Peyer's patch (tissue), 4 donors: ENCODE measurements around the gene CAMSAP3.
A peak's percentile ranks its signal among the peaks of the same experiment; 100 is the strongest.

Experiments used
- POLR2A ChIP-seq, 2 donors: fragments of 450-650 bp; IDR thresholded peaks; one replicate each; pipeline ENCODE4 v1.5.1; 2017; ENCODE audit warnings: antibody characterized with exemption in 2 of 2, mild to moderate bottlenecking in 2 of 2, moderate library complexity in 2 of 2
- TF ChIP-seq, protein P1 (sequence below), 6 experiments: fragments of 450-650 bp in 4 of 6; fragments of 200-600 bp in 2 of 6; sonication (generic) in 1 of 6; IDR thresholded peaks; one replicate each; pipeline ENCODE4 v1.5.1; 2017 to 2019; ENCODE audit warnings: antibody characterized with exemption in 6 of 6, mild to moderate bottlenecking in 3 of 6, moderate library complexity in 1 of 6

DNA sequence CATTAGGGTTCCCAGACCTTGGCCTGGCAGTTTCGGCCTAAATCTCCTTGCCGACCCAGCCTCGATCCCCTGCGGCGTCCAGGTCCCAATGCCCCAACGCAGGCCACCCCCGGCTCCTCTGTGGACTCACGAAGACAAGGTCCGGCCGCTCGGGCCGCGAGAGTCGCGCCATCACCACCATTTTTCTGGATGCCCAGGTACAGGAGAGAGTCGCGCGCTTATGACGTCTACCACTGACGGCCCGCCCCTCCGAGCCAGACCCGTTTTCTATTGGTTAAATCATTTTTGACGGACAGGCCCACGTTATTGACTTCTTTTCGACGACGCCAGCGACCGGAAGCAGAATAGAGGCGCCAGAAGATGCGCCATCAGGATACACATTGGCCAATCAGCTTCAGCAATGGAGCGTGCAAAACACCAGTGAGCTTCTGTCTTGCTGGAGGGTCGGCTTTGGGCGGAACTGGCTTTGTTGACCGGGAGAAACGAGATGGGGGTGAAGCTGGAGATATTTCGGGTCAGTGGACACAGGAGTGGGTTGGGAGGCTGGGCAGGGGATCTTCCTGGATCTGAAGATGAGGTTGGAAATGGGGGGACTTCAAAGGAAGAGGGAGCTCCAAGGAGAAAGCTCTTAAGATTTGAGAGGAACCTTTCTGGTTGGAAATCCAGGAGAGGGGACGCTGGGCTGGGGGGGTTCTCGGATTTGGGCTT, 33.8 kb downstream of the CAMSAP3 start, which contains the start of the genes PET100 and XAB2:
- TF ChIP-seq POLR2A (IDR thresholded peaks at IDR 0.05) = peak; percentile 34 to 36
- TF ChIP-seq, protein P1, sequence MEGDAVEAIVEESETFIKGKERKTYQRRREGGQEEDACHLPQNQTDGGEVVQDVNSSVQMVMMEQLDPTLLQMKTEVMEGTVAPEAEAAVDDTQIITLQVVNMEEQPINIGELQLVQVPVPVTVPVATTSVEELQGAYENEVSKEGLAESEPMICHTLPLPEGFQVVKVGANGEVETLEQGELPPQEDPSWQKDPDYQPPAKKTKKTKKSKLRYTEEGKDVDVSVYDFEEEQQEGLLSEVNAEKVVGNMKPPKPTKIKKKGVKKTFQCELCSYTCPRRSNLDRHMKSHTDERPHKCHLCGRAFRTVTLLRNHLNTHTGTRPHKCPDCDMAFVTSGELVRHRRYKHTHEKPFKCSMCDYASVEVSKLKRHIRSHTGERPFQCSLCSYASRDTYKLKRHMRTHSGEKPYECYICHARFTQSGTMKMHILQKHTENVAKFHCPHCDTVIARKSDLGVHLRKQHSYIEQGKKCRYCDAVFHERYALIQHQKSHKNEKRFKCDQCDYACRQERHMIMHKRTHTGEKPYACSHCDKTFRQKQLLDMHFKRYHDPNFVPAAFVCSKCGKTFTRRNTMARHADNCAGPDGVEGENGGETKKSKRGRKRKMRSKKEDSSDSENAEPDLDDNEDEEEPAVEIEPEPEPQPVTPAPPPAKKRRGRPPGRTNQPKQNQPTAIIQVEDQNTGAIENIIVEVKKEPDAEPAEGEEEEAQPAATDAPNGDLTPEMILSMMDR (IDR thresholded peaks at IDR 0.05) = no peak
